SHP77 (cell line): ENCODE results near the gene PSG3.
"Not testable (repeated sequence)": the region's sequence is repeated elsewhere in the genome, so short reads cannot be mapped to it uniquely, and the experiment has no call there.

Experiments
- DNase-seq, 2 experiments: peaks; one replicate each; lab custom pipeline; 2025; lab: John Stamatoyannopoulos, UW

The PSG3 gene

GRCh38 chr19:42740381-42740780, at the start of gene PSG3:
Gene PSG3 (minus strand): TSS chr19:42740481. CDS start chr19:42740384, 97 bp downstream.
- DNase-seq, result not testable (repeated sequence)

- not testable (repeated sequence) for DNase-seq
Observed at GRCh38 chr19:42788766-42789165, 48.5 kb upstream of the PSG3 start.

GRCh38 chr19:42787766-42788165, 47.5 kb upstream of the PSG3 start:
- not testable (repeated sequence) for DNase-seq

GRCh38 chr19:42776750-42777612, 36.7 kb upstream of the PSG3 start:
- peak in 1 of 2 experiments; percentile 38 for DNase-seq

GRCh38 chr19:42774510-42775158, 34.4 kb upstream of the PSG3 start:
- DNase-seq, result not testable (repeated sequence)

- DNase-seq, result not testable (repeated sequence)
Observed at GRCh38 chr19:42767319-42767718, 27.0 kb upstream of the PSG3 start.

- DNase-seq, result not testable (repeated sequence)
Observed at GRCh38 chr19:42766871-42767270, 26.6 kb upstream of the PSG3 start.

- DNase-seq, result no peak
Observed at GRCh38 chr19:42764836-42765235, 24.6 kb upstream of the PSG3 start.

GRCh38 chr19:42762789-42763188, 22.5 kb upstream of the PSG3 start:
- DNase-seq, result no peak

GRCh38 chr19:42761924-42762295, 21.6 kb upstream of the PSG3 start:
- DNase-seq, result not testable (repeated sequence)

- not testable (repeated sequence) for DNase-seq
Observed at GRCh38 chr19:42760954-42761923, 21.0 kb upstream of the PSG3 start.

- not testable (repeated sequence) for DNase-seq
Observed at GRCh38 chr19:42758667-42759066, 18.4 kb upstream of the PSG3 start.

- not testable (repeated sequence) for DNase-seq
Observed at GRCh38 chr19:42752246-42752645, 12.0 kb upstream of the PSG3 start.

GRCh38 chr19:42741726-42742607, 1.7 kb upstream of the PSG3 start:
- not testable (repeated sequence) for DNase-seq

GRCh38 chr19:42737581-42738011, 2.7 kb downstream of the PSG3 start:
- DNase-seq, result not testable (repeated sequence)

- DNase-seq, result not testable (repeated sequence)
Observed at GRCh38 chr19:42728341-42728740, 11.9 kb downstream of the PSG3 start.

- not testable (repeated sequence) for DNase-seq
Observed at GRCh38 chr19:42714000-42714399, 26.3 kb downstream of the PSG3 start.

GRCh38 chr19:42712753-42713152, 27.5 kb downstream of the PSG3 start:
- DNase-seq, result not testable (repeated sequence)

- not testable (repeated sequence) for DNase-seq
Observed at GRCh38 chr19:42710986-42711385, 29.3 kb downstream of the PSG3 start.

- no peak for DNase-seq
Observed at GRCh38 chr19:42697884-42698283, 42.4 kb downstream of the PSG3 start.
